Liver (tissue), 9 donors: ENCODE data around the gene ZNF664. TPM values are rescaled to one million over a fixed set of nuclear protein-coding genes. Genes with fewer than 3 reads are reported as not detected.

Experiments
- DNase-seq: peaks from one replicate; pipeline ENCODE4 v3.0.0-alpha.2; 2017; ENCODE audit warnings: low spot score
- H3K27ac ChIP-seq, 2 donors: one replicate each; pipeline ENCODE4 v1.7.0; 2013; ENCODE audit warnings: inconsistent platforms in 2 of 2, low read length in 2 of 2, control low read depth in 1 of 2, low read depth in 1 of 2, mild to moderate bottlenecking in 1 of 2
- H3K27me3 ChIP-seq, 4 donors: one replicate each; pipeline versions ENCODE4 v1.6.1 to v1.7.0; 2013; ENCODE audit warnings: low read length in 3 of 4, inconsistent platforms in 1 of 4, mild to moderate bottlenecking in 1 of 4, moderate library complexity in 1 of 4; ENCODE audit not compliant: control insufficient read depth in 4 of 4, insufficient read depth in 4 of 4
- H3K36me3 ChIP-seq, 4 donors: one replicate each; pipeline versions ENCODE4 v1.6.1 to v1.7.0; 2013; ENCODE audit warnings: low read length in 3 of 4, mild to moderate bottlenecking in 3 of 4, low read depth in 1 of 4, moderate library complexity in 1 of 4; ENCODE audit not compliant: control insufficient read depth in 4 of 4, insufficient read depth in 3 of 4
- H3K4me1 ChIP-seq, 4 donors: one replicate each; pipeline versions ENCODE4 v1.6.1 to v1.7.0; 2013; ENCODE audit warnings: low read length in 3 of 4, mild to moderate bottlenecking in 3 of 4, moderate library complexity in 1 of 4; ENCODE audit not compliant: control insufficient read depth in 4 of 4, insufficient read depth in 4 of 4
- H3K4me3 ChIP-seq, 3 donors: one replicate each; pipeline versions ENCODE4 v1.6.1 to v1.7.0; 2013; ENCODE audit warnings: low read length in 3 of 3, control low read depth in 1 of 3, low read depth in 1 of 3, mild to moderate bottlenecking in 1 of 3
- H3K9ac ChIP-seq, 2 donors: one replicate each; pipeline ENCODE4 v1.7.0; 2013; ENCODE audit warnings: low read length in 2 of 2, mild to moderate bottlenecking in 2 of 2, moderate library complexity in 2 of 2, control low read depth in 1 of 2, low read depth in 1 of 2
- H3K9me3 ChIP-seq, 4 donors: one replicate each; pipeline versions ENCODE4 v1.6.1 to v1.7.0; 2013; ENCODE audit warnings: low read length in 3 of 4; ENCODE audit not compliant: control insufficient read depth in 4 of 4
- ATF3 ChIP-seq: IDR thresholded peaks from 2 replicates; pipeline ENCODE4 v1.6.1; 2016; ENCODE audit warnings: antibody characterized with exemption
- CTCF ChIP-seq: fragments of 150-350 bp; IDR thresholded peaks from 2 replicates; pipeline ENCODE4 v1.5.1; 2017; ENCODE audit warnings: improper control_type of control experiment, low read depth, low read length; ENCODE audit not compliant: missing input control
- EGR1 ChIP-seq, 2 donors: IDR thresholded peaks; 2 replicates each; pipeline ENCODE4 v1.6.1; 2016 to 2018; ENCODE audit warnings: antibody characterized with exemption in 2 of 2, low read depth in 2 of 2
- FOXA1 ChIP-seq: IDR thresholded peaks from 2 replicates; pipeline ENCODE4 v1.6.1; 2016; ENCODE audit warnings: antibody characterized with exemption
- FOXA2 ChIP-seq: IDR thresholded peaks from 2 replicates; pipeline ENCODE4 v1.6.1; 2016; ENCODE audit warnings: antibody characterized with exemption
- GABPA ChIP-seq, 2 donors: IDR thresholded peaks in 1 of 2; conservative IDR thresholded peaks in 1 of 2; 2 replicates each; pipeline ENCODE4 v1.6.1; 2016; ENCODE audit warnings: antibody characterized with exemption in 2 of 2, mild to moderate bottlenecking in 1 of 2, moderate library complexity in 1 of 2
- HNF4A ChIP-seq, 2 donors: conservative IDR thresholded peaks; 2 replicates each; pipeline ENCODE4 v1.6.1; 2016; ENCODE audit warnings: antibody characterized with exemption in 2 of 2, mild to moderate bottlenecking in 2 of 2
- JUND ChIP-seq, 2 donors: IDR thresholded peaks; 2 replicates each; pipeline ENCODE4 v1.6.1; 2016; ENCODE audit warnings: antibody characterized with exemption in 2 of 2
- MAX ChIP-seq: IDR thresholded peaks from 2 replicates; pipeline ENCODE4 v1.6.1; 2016; ENCODE audit warnings: antibody characterized with exemption
- NR2F2 ChIP-seq: IDR thresholded peaks from 2 replicates; pipeline ENCODE4 v1.6.1; 2016; ENCODE audit warnings: antibody characterized with exemption
- RAD21 ChIP-seq, 2 donors: IDR thresholded peaks; 2 replicates each; pipeline ENCODE4 v1.6.1; 2016; ENCODE audit warnings: antibody characterized with exemption in 2 of 2, mild to moderate bottlenecking in 2 of 2
- REST ChIP-seq: IDR thresholded peaks from 2 replicates; pipeline ENCODE4 v1.6.1; 2016; ENCODE audit warnings: antibody characterized with exemption, mild to moderate bottlenecking
- RXRA ChIP-seq, 2 donors: IDR thresholded peaks; 2 replicates each; pipeline ENCODE4 v1.6.1; 2017 to 2018; ENCODE audit warnings: antibody characterized with exemption in 2 of 2, mild to moderate bottlenecking in 1 of 2
- SP1 ChIP-seq: IDR thresholded peaks from 2 replicates; pipeline ENCODE4 v1.6.1; 2018; ENCODE audit warnings: antibody characterized with exemption, mild to moderate bottlenecking
- TAF1 ChIP-seq: conservative IDR thresholded peaks from 2 replicates; pipeline ENCODE4 v1.6.1; 2016; ENCODE audit warnings: antibody characterized with exemption, mild to moderate bottlenecking
- YY1 ChIP-seq: IDR thresholded peaks from 2 replicates; pipeline ENCODE4 v1.6.1; 2016; ENCODE audit warnings: antibody characterized with exemption, mild to moderate bottlenecking
- ZBTB33 ChIP-seq: IDR thresholded peaks from 2 replicates; pipeline ENCODE4 v1.6.1; 2016; ENCODE audit warnings: antibody characterized with exemption
- WGBS: extraction: QIAGEN DNeasy Blood & Tissue Kit; methylation state at CpG from one replicate; pipeline ENCODE4 v1.1.7; 2013; 5-methylcytosine and 5-hydroxymethylcytosine counted together
- polyA plus RNA-seq, 2 donors: library from polyadenylated mRNA; stranded (reverse) in 1 of 2; unstranded in 1 of 2; fragments of 200-250 nt in 1 of 2; fragments of >200 nt in 1 of 2; fragmentation: Nextera tagmentation in 1 of 2; extraction: Ambion mirVana in 1 of 2; gene quantifications; one replicate each; pipeline versions ENCODE4 v1.2.1 to v1.2.3, GENCODE V29; 2013 to 2015
- total RNA-seq, 2 donors: library from RNA; depleted of rRNA; stranded (reverse); fragments of >200 nt; gene quantifications; one replicate each; pipeline ENCODE4 v1.2.3, GENCODE V29; 2014
- donor health status: healthy.
- donor health status: healthy.
- donor health status: healthy.
- donor health status: healthy.
- donor health status: healthy.

Gene ZNF664
- total and polyA plus RNA-seq, 4 donors, result 7.2 to 40.3 (median 29.6) TPM

- TF ChIP-seq YY1 (no peak), JUND (IDR thresholded peaks at IDR 0.05) (no peak), CTCF (no peak), HNF4A (conservative IDR thresholded peaks at IDR 0.05) (no peak), TAF1 (no peak), FOXA2 (no peak), RAD21 (IDR thresholded peaks at IDR 0.05) (no peak), ZBTB33 (no peak), ATF3 (no peak), GABPA (IDR thresholded peaks at IDR 0.05 in 1 of 2, conservative IDR thresholded peaks at IDR 0.05 in 1 of 2) (no peak), FOXA1 (no peak), MAX (no peak)
- Histone ChIP-seq H3K4me1 (no peaks in the 10 kb centered on the region), H3K36me3 (no peaks in the 10 kb centered on the region), H3K4me3 (no peak overlapping the region), H3K9me3 (no peaks in the 10 kb centered on the region), H3K9ac (no peak overlapping the region), H3K27ac (no peak overlapping the region), H3K27me3 (no peaks in the 10 kb centered on the region)
- WGBS, result 89% methylated on average over 9 of the region's 9 CpGs
- no peak for DNase-seq
Observed at GRCh38 chr12:123956249-123956648, 16.8 kb upstream of the ZNF664 start.

GRCh38 chr12:123957196-123957595 is 15.8 kb upstream of the ZNF664 start:
- TF ChIP-seq FOXA1, result no peak
- no peak for TF ChIP-seq ZBTB33
- no peak for TF ChIP-seq MAX
- no peak for TF ChIP-seq EGR1 (IDR thresholded peaks at IDR 0.05; ENCODE audit: low read depth in 2 of 2)
- TF ChIP-seq JUND (IDR thresholded peaks at IDR 0.05), result no peak
- TF ChIP-seq REST, result no peak
- no peak for TF ChIP-seq GABPA (IDR thresholded peaks at IDR 0.05 in 1 of 2, conservative IDR thresholded peaks at IDR 0.05 in 1 of 2)
- no peak for TF ChIP-seq SP1
- no peak for TF ChIP-seq ATF3
- TF ChIP-seq FOXA2, result no peak
- TF ChIP-seq NR2F2, result no peak
- TF ChIP-seq RXRA (IDR thresholded peaks at IDR 0.05), result no peak
- TF ChIP-seq TAF1, result no peak
- TF ChIP-seq CTCF, result no peak
- H3K27me3 ChIP-seq, result no peaks in the 10 kb centered on the region
- H3K9me3 ChIP-seq, result no peaks in the 10 kb centered on the region
- no peaks in the 10 kb centered on the region for H3K36me3 ChIP-seq
- no peak overlapping the region for H3K4me3 ChIP-seq
- no peak overlapping the region for H3K9ac ChIP-seq
- H3K27ac ChIP-seq, result no peak overlapping the region
- no peaks in the 10 kb centered on the region for H3K4me1 ChIP-seq
- WGBS, result 93% methylated on average over 3 of the region's 3 CpGs
- no peak for DNase-seq
